Measurements from ENCODE around the gene CATSPERZ. TPM values are rescaled to one million over a fixed set of nuclear protein-coding genes. Genes with fewer than 3 reads are reported as not detected.
A peak's percentile ranks its signal among the peaks of the same experiment; 100 is the strongest.

CATSPERZ gene
- total and polyA plus RNA-seq, 2 of the 13 experiments (the other 11 are each of a cell fraction or from before 2014, with no cell fraction given), result 0.22 to 0.48 TPM

DNA sequence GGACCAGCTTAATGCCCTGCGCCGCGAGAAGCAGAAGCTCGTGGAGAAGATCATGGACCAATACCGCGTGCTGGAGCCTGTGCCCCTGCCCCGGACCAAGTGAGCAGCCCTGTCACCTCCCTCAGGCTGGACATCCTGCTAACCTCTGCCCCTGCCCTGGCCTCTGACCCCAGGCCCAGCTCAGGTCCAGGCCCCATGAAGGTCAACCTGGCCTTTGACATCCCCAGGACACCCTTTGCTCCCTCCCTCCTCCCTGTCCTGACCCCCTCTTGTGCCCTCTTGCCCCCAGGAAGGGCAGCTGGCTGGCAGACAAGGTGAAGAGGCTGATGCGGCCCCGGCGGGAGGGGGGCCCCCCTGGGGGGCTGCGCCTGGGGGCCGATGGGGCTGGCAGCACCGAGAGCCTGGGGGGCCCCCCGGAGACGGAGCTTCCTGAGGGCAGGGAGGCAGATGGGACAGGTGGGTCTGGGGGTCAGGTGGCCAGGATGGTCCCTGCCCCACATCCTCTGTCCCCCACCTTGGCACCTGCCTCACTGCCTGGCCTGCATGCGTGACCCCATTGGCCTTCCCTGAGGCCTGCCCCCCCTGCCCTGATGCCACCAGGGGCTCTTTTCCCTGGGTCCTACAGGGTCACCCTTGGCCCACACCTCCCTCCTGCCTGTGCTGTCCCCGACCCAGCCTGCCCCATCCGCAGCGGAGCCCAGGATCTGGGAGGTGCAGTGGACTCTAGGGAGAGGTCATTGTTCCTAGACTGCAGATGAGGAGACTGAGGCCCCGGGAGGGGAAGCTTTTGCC is 53.8 kb downstream of the CATSPERZ start (continued):
- TF ChIP-seq, protein P1, sequence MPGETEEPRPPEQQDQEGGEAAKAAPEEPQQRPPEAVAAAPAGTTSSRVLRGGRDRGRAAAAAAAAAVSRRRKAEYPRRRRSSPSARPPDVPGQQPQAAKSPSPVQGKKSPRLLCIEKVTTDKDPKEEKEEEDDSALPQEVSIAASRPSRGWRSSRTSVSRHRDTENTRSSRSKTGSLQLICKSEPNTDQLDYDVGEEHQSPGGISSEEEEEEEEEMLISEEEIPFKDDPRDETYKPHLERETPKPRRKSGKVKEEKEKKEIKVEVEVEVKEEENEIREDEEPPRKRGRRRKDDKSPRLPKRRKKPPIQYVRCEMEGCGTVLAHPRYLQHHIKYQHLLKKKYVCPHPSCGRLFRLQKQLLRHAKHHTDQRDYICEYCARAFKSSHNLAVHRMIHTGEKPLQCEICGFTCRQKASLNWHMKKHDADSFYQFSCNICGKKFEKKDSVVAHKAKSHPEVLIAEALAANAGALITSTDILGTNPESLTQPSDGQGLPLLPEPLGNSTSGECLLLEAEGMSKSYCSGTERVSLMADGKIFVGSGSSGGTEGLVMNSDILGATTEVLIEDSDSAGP (CRISPR knock-in tag; IDR thresholded peaks at IDR 0.05; ENCODE audit: borderline replicate concordance), result peak; percentile 16; the same call in 1 of the 2 replicates

Small RNA genes lying within 50 kb of the gene (microRNA-seq; reads per million reads assigned to microRNA genes)
- gene MIR7155, result not detected

Small RNA genes lying within 50 kb of the gene (small RNA-seq; reads per million reads assigned to genes)
- gene MIR7155 (ENCODE audit: insufficient read depth in 2 of 3, insufficient read length in 3 of 3, low read depth in 2 of 3, low replicate concordance in 1 of 3) (0 reads per million in 3 experiments), gene RF00019 (ENCODE audit: insufficient read depth in 2 of 3, insufficient read length in 3 of 3, low read depth in 2 of 3, low replicate concordance in 1 of 3) (0 reads per million in 3 experiments)

Other genes starting within 250 kb of the CATSPERZ start
- 34.5 and 39.6 TPM in 2 replicates for gene MACROD1, start 134.2 kb upstream of the CATSPERZ start, total RNA-seq (2016; rRNA removed; fragmentation: Illumina TruSeq; extraction: Trizol)
- gene MACROD1, start 134.2 kb upstream of the CATSPERZ start, polyA plus RNA-seq (2011; rRNA removed), result 23.1 and 33.3 TPM in 2 replicates
- 217 and 245 TPM in 2 replicates for gene STIP1, start 114.2 kb upstream of the CATSPERZ start, total RNA-seq (2016; rRNA removed; fragmentation: Illumina TruSeq; extraction: Trizol)
- 81.1 and 83.3 TPM in 2 replicates for gene STIP1, start 114.2 kb upstream of the CATSPERZ start, polyA plus RNA-seq (2011; rRNA removed)
- gene FERMT3, start 93.6 kb upstream of the CATSPERZ start, total RNA-seq (2016; rRNA removed; fragmentation: Illumina TruSeq; extraction: Trizol), result not detected in 2 replicates
- 0.16 and 0.29 TPM in 2 replicates for gene FERMT3, start 93.6 kb upstream of the CATSPERZ start, polyA plus RNA-seq (2011; rRNA removed)
- gene TRPT1, start 74.2 kb upstream of the CATSPERZ start, total RNA-seq (2016; rRNA removed; fragmentation: Illumina TruSeq; extraction: Trizol), result 21.0 and 24.8 TPM in 2 replicates
- 40.7 and 45.1 TPM in 2 replicates for gene TRPT1, start 74.2 kb upstream of the CATSPERZ start, polyA plus RNA-seq (2011; rRNA removed)
- 38.5 and 39.8 TPM in 2 replicates for gene NUDT22, start 74.1 kb upstream of the CATSPERZ start, total RNA-seq (2016; rRNA removed; fragmentation: Illumina TruSeq; extraction: Trizol)
- 33.5 and 38.6 TPM in 2 replicates for gene NUDT22, start 74.1 kb upstream of the CATSPERZ start, polyA plus RNA-seq (2011; rRNA removed)
- gene DNAJC4, start 69.8 kb upstream of the CATSPERZ start, total RNA-seq (2016; rRNA removed; fragmentation: Illumina TruSeq; extraction: Trizol), result 7.1 and 10.3 TPM in 2 replicates
- 60.8 and 70.9 TPM in 2 replicates for gene DNAJC4, start 69.8 kb upstream of the CATSPERZ start, polyA plus RNA-seq (2011; rRNA removed)
- gene VEGFB, start 65.8 kb upstream of the CATSPERZ start, total RNA-seq (2016; rRNA removed; fragmentation: Illumina TruSeq; extraction: Trizol), result 10.1 and 11.3 TPM in 2 replicates
- 9.0 and 10.8 TPM in 2 replicates for gene VEGFB, start 65.8 kb upstream of the CATSPERZ start, polyA plus RNA-seq (2011; rRNA removed)
- gene FKBP2, start 59.3 kb upstream of the CATSPERZ start, total RNA-seq (2016; rRNA removed; fragmentation: Illumina TruSeq; extraction: Trizol), result 29.4 and 53.3 TPM in 2 replicates
- gene FKBP2, start 59.3 kb upstream of the CATSPERZ start, polyA plus RNA-seq (2011; rRNA removed), result 30.1 and 36.0 TPM in 2 replicates
- gene PPP1R14B, start 53.4 kb upstream of the CATSPERZ start, total RNA-seq (2016; rRNA removed; fragmentation: Illumina TruSeq; extraction: Trizol), result 120 and 148 TPM in 2 replicates
- gene PPP1R14B, start 53.4 kb upstream of the CATSPERZ start, polyA plus RNA-seq (2011; rRNA removed), result 110 and 111 TPM in 2 replicates
- 11.0 and 13.8 TPM in 2 replicates for gene PLCB3, start 48.8 kb upstream of the CATSPERZ start, total RNA-seq (2016; rRNA removed; fragmentation: Illumina TruSeq; extraction: Trizol)
- 7.5 and 9.0 TPM in 2 replicates for gene PLCB3, start 48.8 kb upstream of the CATSPERZ start, polyA plus RNA-seq (2011; rRNA removed)
- 28.5 and 33.0 TPM in 2 replicates for gene BAD, start 15.7 kb upstream of the CATSPERZ start, total RNA-seq (2016; rRNA removed; fragmentation: Illumina TruSeq; extraction: Trizol)
- 17.9 and 21.2 TPM in 2 replicates for gene BAD, start 15.7 kb upstream of the CATSPERZ start, polyA plus RNA-seq (2011; rRNA removed)
- 10.3 and 13.2 TPM in 2 replicates for gene GPR137, start 14.5 kb upstream of the CATSPERZ start, total RNA-seq (2016; rRNA removed; fragmentation: Illumina TruSeq; extraction: Trizol)
- gene GPR137, start 14.5 kb upstream of the CATSPERZ start, polyA plus RNA-seq (2011; rRNA removed), result 8.5 and 10.4 TPM in 2 replicates
- not detected in 2 replicates for gene KCNK4, start 9.1 kb upstream of the CATSPERZ start, total RNA-seq (2016; rRNA removed; fragmentation: Illumina TruSeq; extraction: Trizol)
- gene KCNK4, start 9.1 kb upstream of the CATSPERZ start, polyA plus RNA-seq (2011; rRNA removed), result not detected in 2 replicates
- gene ESRRA, start 5.2 kb downstream of the CATSPERZ start, total RNA-seq (2016; rRNA removed; fragmentation: Illumina TruSeq; extraction: Trizol), result 28.3 and 36.3 TPM in 2 replicates
- gene ESRRA, start 5.2 kb downstream of the CATSPERZ start, polyA plus RNA-seq (2011; rRNA removed), result 18.1 and 24.3 TPM in 2 replicates
- 409 and 492 TPM in 2 replicates for gene TRMT112, start 17.2 kb downstream of the CATSPERZ start, total RNA-seq (2016; rRNA removed; fragmentation: Illumina TruSeq; extraction: Trizol)
- 151 and 186 TPM in 2 replicates for gene TRMT112, start 17.2 kb downstream of the CATSPERZ start, polyA plus RNA-seq (2011; rRNA removed)
- gene PRDX5, start 17.8 kb downstream of the CATSPERZ start, total RNA-seq (2016; rRNA removed; fragmentation: Illumina TruSeq; extraction: Trizol), result 215 and 266 TPM in 2 replicates
- 288 and 311 TPM in 2 replicates for gene PRDX5, start 17.8 kb downstream of the CATSPERZ start, polyA plus RNA-seq (2011; rRNA removed)
- 4.8 and 5.2 TPM in 2 replicates for gene CCDC88B, start 39.8 kb downstream of the CATSPERZ start, total RNA-seq (2016; rRNA removed; fragmentation: Illumina TruSeq; extraction: Trizol)
- gene CCDC88B, start 39.8 kb downstream of the CATSPERZ start, polyA plus RNA-seq (2011; rRNA removed), result 3.6 and 5.2 TPM in 2 replicates
- gene RPS6KA4, start 58.8 kb downstream of the CATSPERZ start, total RNA-seq (2016; rRNA removed; fragmentation: Illumina TruSeq; extraction: Trizol), result 8.9 and 14.2 TPM in 2 replicates
- gene RPS6KA4, start 58.8 kb downstream of the CATSPERZ start, polyA plus RNA-seq (2011; rRNA removed), result 8.9 and 12.2 TPM in 2 replicates

Data from HepG2 (cell line).